ENCODE results near the gene KRT10.

- no peak for TF ChIP-seq EGR1 (IDR thresholded peaks at IDR 0.05)
- no peak for TF ChIP-seq MAX (IDR thresholded peaks at IDR 0.05)
- TF ChIP-seq TCF12 (IDR thresholded peaks at IDR 0.05; ENCODE audit: low read depth), result no peak
- no peak for TF ChIP-seq RAD21 (IDR thresholded peaks at IDR 0.05; ENCODE audit: low read depth)
- no peak for TF ChIP-seq EP300 (IDR thresholded peaks at IDR 0.05; ENCODE audit: borderline replicate concordance)
- TF ChIP-seq YY1 (IDR thresholded peaks at IDR 0.05; ENCODE audit: low read depth), result no peak
These were observed 13.6 kb upstream of the KRT10 start for GRCh38 chr17:40836020-40836419.

Data from Ishikawa (cell line).